A549 (cell line): Measurements from ENCODE around the gene NT5DC2. TPM values are rescaled to one million over a fixed set of nuclear protein-coding genes. Genes with fewer than 3 reads are reported as not detected.

ENCODE experiments used
- ATAC-seq, 2 experiments: fragments of 200-7000 bp in 1 of 2; fragments of >200 bp in 1 of 2; cut with Nextera tagmentation in 1 of 2; cut with Tn5 transposase in 1 of 2; 3 replicates each; pipeline versions ENCODE4 v1.8.0 to v1.9.1; 2018 to 2020; ENCODE audit warnings: mild to moderate bottlenecking in 1 of 2, moderate library complexity in 1 of 2
- CTCF ChIA-PET: fragments of 300-600 bp; sonication (Branson Sonifier 250); formaldehyde crosslinking; extraction: SDS; loops from one replicate; lab custom pipeline; 2021; ENCODE audit warnings: antibody characterized with exemption, inconsistent platforms; lab: Yijun Ruan, JAX
- POLR2A ChIA-PET: fragments of 350-600 bp; formaldehyde crosslinking; extraction: SDS; loops from one replicate; lab custom pipeline; 2021; ENCODE audit warnings: antibody characterized with exemption, inconsistent platforms; lab: Yijun Ruan, JAX
- DNase-seq, 2 experiments: peaks; one replicate each; pipeline versions ENCODE4 v3.0.0 to v3.0.0-alpha.2; 2011 to 2016; ENCODE audit warnings: low read depth in 1 of 2, low spot score in 1 of 2
- FAIRE-seq: peaks from 2 replicates; lab custom pipeline; 2011; peaks lifted over from hg19 to GRCh38; lab: Jason Lieb, UNC
- H3K27ac ChIP-seq, 2 experiments: fragments of >200 bp; sonication (Bioruptor Twin); formaldehyde crosslinking; 3 replicates each; pipeline ENCODE4 v1.5.1; 2016 to 2017
- H3K4me1 ChIP-seq: fragments of >200 bp; sonication (Bioruptor Twin); formaldehyde crosslinking; 3 replicates; pipeline ENCODE4 v1.6.1; 2016
- H3K4me2 ChIP-seq: fragments of >200 bp; sonication (Bioruptor Twin); formaldehyde crosslinking; 3 replicates; pipeline ENCODE4 v1.6.1; 2016
- H3K4me3 ChIP-seq: fragments of >200 bp; sonication (Bioruptor Twin); formaldehyde crosslinking; 3 replicates; pipeline ENCODE4 v1.5.1; 2016
- H3K9me3 ChIP-seq: fragments of >200 bp; sonication (Bioruptor Twin); formaldehyde crosslinking; 3 replicates; pipeline ENCODE4 v1.6.1; 2016
- ATOH8 ChIP-seq: fragments of 250-450 bp; sonication (Bioruptor Pico); IDR thresholded peaks from 2 replicates; pipeline ENCODE4 v1.5.0; 2020; ENCODE audit warnings: low read depth, mild to moderate bottlenecking, moderate library complexity
- CBX8 ChIP-seq: fragments of 200-600 bp; sonication (generic); IDR thresholded peaks from 2 replicates; pipeline ENCODE4 v1.6.1; 2016
- CEBPB ChIP-seq, 2 experiments: fragments of >200 bp in 1 of 2; sonication (Bioruptor Twin) in 1 of 2; formaldehyde crosslinking in 1 of 2; IDR thresholded peaks; 2 replicates each; pipeline ENCODE4 v1.6.1; 2012 to 2016
- EHF ChIP-seq: fragments of 250-450 bp; sonication (Bioruptor Pico); IDR thresholded peaks from 2 replicates; pipeline ENCODE4 v1.5.0; 2020; ENCODE audit warnings: mild to moderate bottlenecking
- EP300 ChIP-seq, 2 experiments: fragments of >200 bp; sonication (Bioruptor Twin); formaldehyde crosslinking; IDR thresholded peaks; 2 replicates in 1 of 2; 3 replicates in 1 of 2; pipeline ENCODE4 v1.6.1; 2016 to 2017
- FOSB ChIP-seq: fragments of 250-450 bp; sonication (Bioruptor Pico); IDR thresholded peaks from 2 replicates; pipeline ENCODE4 v1.5.0; 2020; ENCODE audit warnings: mild to moderate bottlenecking, moderate library complexity
- FOSL2 ChIP-seq, 2 experiments: fragments of 450-650 bp in 1 of 2; fragments of >200 bp in 1 of 2; sonication (Bioruptor Twin) in 1 of 2; formaldehyde crosslinking; IDR thresholded peaks; 2 replicates each; pipeline versions ENCODE4 v1.5.0 to v1.6.1; 2016 to 2020; ENCODE audit warnings: mild to moderate bottlenecking in 1 of 2, moderate library complexity in 1 of 2
- FOXS1 ChIP-seq: fragments of 250-450 bp; sonication (Bioruptor Pico); IDR thresholded peaks from 2 replicates; pipeline ENCODE4 v1.5.0; 2020; ENCODE audit warnings: mild to moderate bottlenecking, moderate library complexity
- HEYL ChIP-seq: fragments of 250-450 bp; sonication (Bioruptor Pico); IDR thresholded peaks from 2 replicates; pipeline ENCODE4 v1.8.0; 2021; ENCODE audit warnings: mild to moderate bottlenecking, moderate library complexity
- JUN ChIP-seq, 2 experiments: fragments of >200 bp; sonication (Bioruptor Twin); formaldehyde crosslinking; IDR thresholded peaks; 2 replicates in 1 of 2; 3 replicates in 1 of 2; pipeline ENCODE4 v1.6.1; 2016 to 2017
- MAFK ChIP-seq: fragments of 450-650 bp; IDR thresholded peaks from 2 replicates; pipeline ENCODE4 v1.6.1; 2014; ENCODE audit not compliant: partially characterized antibody
- MAZ ChIP-seq: fragments of 150-350 bp; IDR thresholded peaks from 2 replicates; pipeline ENCODE4 v1.6.1; 2014; ENCODE audit warnings: antibody characterized with exemption, low read depth, low read length, borderline replicate concordance
- NR3C1 ChIP-seq: fragments of >200 bp; sonication (Bioruptor Twin); formaldehyde crosslinking; IDR thresholded peaks from 3 replicates; pipeline ENCODE4 v1.6.1; 2017
- RAD21 ChIP-seq, 2 experiments: fragments of >200 bp in 1 of 2; sonication (Bioruptor Twin) in 1 of 2; formaldehyde crosslinking in 1 of 2; IDR thresholded peaks in 1 of 2; conservative IDR thresholded peaks in 1 of 2; 2 replicates in 1 of 2; 3 replicates in 1 of 2; pipeline ENCODE4 v1.6.1; 2012 to 2018; ENCODE audit warnings: inconsistent platforms in 1 of 2
- RCOR1 ChIP-seq: fragments of 150-350 bp; IDR thresholded peaks from 2 replicates; pipeline ENCODE4 v1.6.1; 2014; ENCODE audit warnings: antibody characterized with exemption, low read length, low read depth
- SMC3 ChIP-seq: fragments of >200 bp; sonication (Bioruptor Twin); formaldehyde crosslinking; IDR thresholded peaks from 3 replicates; pipeline ENCODE4 v1.6.1; 2018; ENCODE audit warnings: inconsistent platforms
- TFCP2L1 ChIP-seq: fragments of 250-450 bp; sonication (Bioruptor Pico); IDR thresholded peaks from 2 replicates; pipeline ENCODE4 v1.5.0; 2021; ENCODE audit warnings: mild to moderate bottlenecking
- USF2 ChIP-seq: fragments of 450-650 bp; IDR thresholded peaks from 2 replicates; pipeline ENCODE4 v1.6.1; 2014; ENCODE audit warnings: antibody characterized with exemption
- ZFP36 ChIP-seq: fragments of 450-650 bp; IDR thresholded peaks from 2 replicates; pipeline ENCODE4 v1.6.1; 2014; ENCODE audit warnings: borderline replicate concordance; ENCODE audit not compliant: partially characterized antibody
- ZNF302 ChIP-seq: fragments of 250-450 bp; sonication (Bioruptor Pico); IDR thresholded peaks from 2 replicates; pipeline ENCODE4 v1.9.0; 2021; ENCODE audit warnings: inconsistent platforms, mild to moderate bottlenecking, moderate library complexity
- WGBS: methylation state at CpG from one replicate; pipeline ENCODE4 v1.1.6; 2017; ENCODE audit errors: missing lambda C conversion rate; 5-methylcytosine and 5-hydroxymethylcytosine counted together
- polyA plus RNA-seq, 4 experiments: library from polyadenylated mRNA; depleted of rRNA in 3 of 4; stranded (reverse); fragments of >200 nt; fragmentation: RNase III in 1 of 4; extraction: RNeasy Plus Mini Kit Qiagen cat#74134 plus additional on column Dnase treatment in 1 of 4; gene quantifications; 2 replicates in 3 of 4; 3 replicates in 1 of 4; pipeline ENCODE4 v1.2.3, GENCODE V29; 2011 to 2017

Gene NT5DC2
- polyA plus RNA-seq, 2 of the 4 experiments (the other 2 are of a cell fraction): 23.2 to 81.1 TPM

GRCh38 chr3:52479877-52480575 is 53.6 kb downstream of the NT5DC2 start:
- no peak for FAIRE-seq
- TF ChIP-seq FOXS1 (CRISPR knock-in tag) (no peak), RCOR1 (no peak), CBX8 (no peak), CEBPB (IDR thresholded peaks at IDR 0.05) (no peak), HEYL (no peak), ZNF302 (CRISPR knock-in tag) (no peak), NR3C1 (no peak)
- H3K9me3 ChIP-seq: no peaks in the 10 kb centered on the region
- 94% methylated on average over 13 of the region's 16 CpGs for WGBS
- H3K27ac ChIP-seq: no peak overlapping the region
- H3K4me1 ChIP-seq: no peaks in the 10 kb centered on the region
- H3K4me3 ChIP-seq: no peak overlapping the region
- H3K4me2 ChIP-seq: no peak overlapping the region
- no peak for ATAC-seq
- CTCF ChIA-PET: interaction anchor here (1.3 to 4.3 kb wide), 2 partner anchors 8 to 32 kb away, joined by 3 to 23 read pairs; no protein-coding TSS in a partner anchor
- POLR2A ChIA-PET: no interaction called here
- DNase-seq: no peak

GRCh38 chr3:52479037-52479876 is 54.4 kb downstream of the NT5DC2 start:
- FAIRE-seq: no peak
- H3K4me3 ChIP-seq: no peak overlapping the region
- no peak overlapping the region for H3K27ac ChIP-seq
- no peak for DNase-seq
- CTCF ChIA-PET: no interaction called here
- no peaks in the 10 kb centered on the region for H3K9me3 ChIP-seq
- POLR2A ChIA-PET: no interaction called here
- 93% methylated on average over 5 of the region's 7 CpGs for WGBS
- TF ChIP-seq CEBPB (IDR thresholded peaks at IDR 0.05): no peak
- no peak for TF ChIP-seq FOXS1 (CRISPR knock-in tag)
- TF ChIP-seq ZFP36: no peak
- TF ChIP-seq FOSL2 (IDR thresholded peaks at IDR 0.05): no peak
- TF ChIP-seq FOSL2 (CRISPR knock-in tag; IDR thresholded peaks at IDR 0.05): no peak
- TF ChIP-seq FOSB: no peak
- TF ChIP-seq ATOH8 (CRISPR knock-in tag): no peak
- no peak for TF ChIP-seq USF2
- no peak for TF ChIP-seq TFCP2L1 (CRISPR knock-in tag)
- no peak for TF ChIP-seq SMC3
- no peak for TF ChIP-seq MAFK
- no peak for TF ChIP-seq EHF (CRISPR knock-in tag)
- no peak for TF ChIP-seq EP300 (IDR thresholded peaks at IDR 0.05)
- TF ChIP-seq RAD21 (conservative IDR thresholded peaks at IDR 0.05 in 1 of 2, IDR thresholded peaks at IDR 0.05 in 1 of 2): no peak
- TF ChIP-seq MAZ: no peak
- TF ChIP-seq, all 56 proteins: peak for 0
- no peaks in the 10 kb centered on the region for H3K4me1 ChIP-seq
- no peak overlapping the region for H3K4me2 ChIP-seq
- no peak for ATAC-seq

GRCh38 chr3:52477796-52478095 is 55.9 kb downstream of the NT5DC2 start:
- no peak for FAIRE-seq
- Histone ChIP-seq H3K4me3 (no peak overlapping the region), H3K27ac (no peak overlapping the region), H3K9me3 (no peaks in the 10 kb centered on the region), H3K4me1 (no peaks in the 10 kb centered on the region), H3K4me2 (no peak overlapping the region)
- no peak for ATAC-seq
- no peak for DNase-seq
- POLR2A ChIA-PET: no interaction called here
- CTCF ChIA-PET: no interaction called here
- WGBS: 92% methylated on average over 5 of the region's 6 CpGs
- TF ChIP-seq CEBPB (IDR thresholded peaks at IDR 0.05) (no peak), JUN (IDR thresholded peaks at IDR 0.05) (no peak), HEYL (no peak)
- TF ChIP-seq, all 56 proteins: peak for 0
